ENCODE results near the gene GIT2. TPM values are rescaled to one million over a fixed set of nuclear protein-coding genes. Genes with fewer than 3 reads are reported as not detected.
"Not testable (repeated sequence)": the region's sequence is repeated elsewhere in the genome, so short reads cannot be mapped to it uniquely, and the experiment has no call there.

GIT2 gene
- polyA plus RNA-seq, 1 donor, result 39.7 TPM

DNA sequence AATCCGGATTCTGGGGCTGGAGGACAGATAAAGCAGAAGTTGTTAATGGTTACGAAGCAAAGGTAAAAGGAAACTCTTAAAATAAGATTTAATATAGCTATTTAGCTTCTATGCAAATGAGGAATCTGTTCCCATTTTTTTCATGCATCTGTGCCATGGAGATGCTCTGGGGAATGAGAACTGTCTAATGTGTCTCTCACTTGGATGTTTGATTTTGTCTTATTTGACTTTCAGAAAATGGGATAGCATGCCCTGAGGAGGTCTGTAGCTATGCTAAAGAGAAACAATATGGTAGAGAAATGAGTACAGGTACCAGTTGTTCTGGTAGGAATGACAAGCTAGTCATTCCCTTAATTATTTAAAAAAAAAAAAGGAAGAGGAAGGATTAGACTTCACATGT, 27.9 kb upstream of the GIT2 start:
- Histone ChIP-seq H3K27me3 (ENCODE audit: control insufficient read depth, insufficient read depth, low read length) (no peaks in the 10 kb centered on the region), H3K36me3 (ENCODE audit: control insufficient read depth, insufficient read depth, low read length) (peaks cover 47% of the 10 kb centered on the region), H3K4me3 (ENCODE audit: low read length) (no peak overlapping the region), H3K27ac (ENCODE audit: low read length) (no peak overlapping the region), H3K4me1 (ENCODE audit: control insufficient read depth, insufficient read depth, low read length) (no peaks in the 10 kb centered on the region), H3K9me3 (ENCODE audit: control insufficient read depth, low read depth, low read length) (no peaks in the 10 kb centered on the region)
- DNase-seq, result no peak
- no CpG with 5 or more reads among the region's 2 CpGs for WGBS (ENCODE audit: insufficient coverage, low lambda C conversion rate)

GRCh38 chr12:110023059-110023980, 27.2 kb upstream of the GIT2 start:
- 80% methylated on average over 1 of the region's 5 CpGs for WGBS (ENCODE audit: insufficient coverage, low lambda C conversion rate)
- Histone ChIP-seq H3K27me3 (ENCODE audit: control insufficient read depth, insufficient read depth, low read length) (no peaks in the 10 kb centered on the region), H3K36me3 (ENCODE audit: control insufficient read depth, insufficient read depth, low read length) (peaks cover 52% of the 10 kb centered on the region), H3K9me3 (ENCODE audit: control insufficient read depth, low read depth, low read length) (no peaks in the 10 kb centered on the region), H3K4me1 (ENCODE audit: control insufficient read depth, insufficient read depth, low read length) (no peaks in the 10 kb centered on the region), H3K27ac (ENCODE audit: low read length) (no peak overlapping the region), H3K4me3 (ENCODE audit: low read length) (no peak overlapping the region)
- DNase-seq, result no peak

- no peak overlapping the region for H3K27ac ChIP-seq (ENCODE audit: low read length)
- no peaks in the 10 kb centered on the region for H3K9me3 ChIP-seq (ENCODE audit: control insufficient read depth, low read depth, low read length)
- H3K4me3 ChIP-seq (ENCODE audit: low read length), result no peak overlapping the region
- no peak for DNase-seq
- H3K36me3 ChIP-seq (ENCODE audit: control insufficient read depth, insufficient read depth, low read length), result peaks cover 56% of the 10 kb centered on the region
- no peaks in the 10 kb centered on the region for H3K27me3 ChIP-seq (ENCODE audit: control insufficient read depth, insufficient read depth, low read length)
- WGBS (ENCODE audit: insufficient coverage, low lambda C conversion rate), result no CpG with 5 or more reads among the region's 4 CpGs
- H3K4me1 ChIP-seq (ENCODE audit: control insufficient read depth, insufficient read depth, low read length), result no peaks in the 10 kb centered on the region
These were observed 24.8 kb upstream of the GIT2 start for GRCh38 chr12:110020956-110021355.

DNA sequence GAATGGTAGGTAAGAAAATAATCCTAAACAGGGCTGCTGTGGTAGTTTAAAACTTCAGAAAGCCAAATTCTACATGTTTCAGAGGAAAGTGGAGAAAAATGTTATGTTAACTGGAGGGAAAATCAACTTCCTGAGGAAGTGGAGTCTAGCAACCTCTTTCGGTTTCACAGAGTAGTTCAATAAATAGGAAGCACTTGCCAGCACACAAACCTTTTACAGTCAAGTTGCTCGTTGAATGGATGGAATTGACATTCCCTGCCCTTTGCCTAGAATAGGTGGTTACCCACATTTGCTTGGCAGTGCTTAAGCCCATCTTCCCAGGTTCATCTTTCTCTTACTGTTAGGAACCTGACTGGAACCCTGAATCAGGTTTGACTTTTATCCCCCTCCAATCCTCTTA, 19.0 kb upstream of the GIT2 start:
- WGBS (ENCODE audit: insufficient coverage, low lambda C conversion rate), result no CpG with 5 or more reads among the region's 2 CpGs
- H3K4me1 ChIP-seq (ENCODE audit: control insufficient read depth, insufficient read depth, low read length), result peaks cover 12% of the 10 kb centered on the region
- DNase-seq, result no peak
- no peaks in the 10 kb centered on the region for H3K27me3 ChIP-seq (ENCODE audit: control insufficient read depth, insufficient read depth, low read length)
- no peak overlapping the region for H3K27ac ChIP-seq (ENCODE audit: low read length)
- no peak overlapping the region for H3K4me3 ChIP-seq (ENCODE audit: low read length)
- H3K9me3 ChIP-seq (ENCODE audit: control insufficient read depth, low read depth, low read length), result no peaks in the 10 kb centered on the region
- H3K36me3 ChIP-seq (ENCODE audit: control insufficient read depth, insufficient read depth, low read length), result peaks cover 46% of the 10 kb centered on the region

GRCh38 chr12:110012659-110013058, 16.5 kb upstream of the GIT2 start:
- no peak for DNase-seq
- Histone ChIP-seq H3K27me3 (ENCODE audit: control insufficient read depth, insufficient read depth, low read length) (no peaks in the 10 kb centered on the region), H3K9me3 (ENCODE audit: control insufficient read depth, low read depth, low read length) (no peaks in the 10 kb centered on the region), H3K36me3 (ENCODE audit: control insufficient read depth, insufficient read depth, low read length) (peaks cover 23% of the 10 kb centered on the region), H3K27ac (ENCODE audit: low read length) (peak overlapping the region; percentile 84), H3K4me3 (ENCODE audit: low read length) (no peak overlapping the region), H3K4me1 (ENCODE audit: control insufficient read depth, insufficient read depth, low read length) (peaks cover 12% of the 10 kb centered on the region)
- WGBS (ENCODE audit: insufficient coverage, low lambda C conversion rate), result no CpG with 5 or more reads among the region's 4 CpGs

DNA sequence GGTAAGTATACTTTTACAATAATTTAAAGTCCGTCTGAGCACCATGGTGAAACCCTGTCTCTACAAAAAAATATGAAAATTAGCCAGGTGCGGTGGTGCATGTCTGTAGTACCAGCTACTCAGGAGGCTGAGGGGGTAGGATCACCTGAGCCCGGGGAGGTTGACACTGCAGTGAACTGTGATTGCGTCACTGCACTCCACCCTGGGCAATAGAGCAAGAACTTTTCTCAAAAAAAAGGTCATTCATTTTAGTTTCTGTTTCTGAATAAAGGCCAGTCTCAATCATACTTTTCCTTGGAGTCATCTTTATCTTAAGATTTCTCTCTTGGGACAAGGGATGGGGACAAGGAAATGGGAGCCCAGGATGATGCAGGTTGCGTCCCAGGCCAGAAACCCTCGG, 16.0 kb upstream of the GIT2 start:
- peaks cover 12% of the 10 kb centered on the region for H3K4me1 ChIP-seq (ENCODE audit: control insufficient read depth, insufficient read depth, low read length)
- WGBS (ENCODE audit: insufficient coverage, low lambda C conversion rate), result no CpG with 5 or more reads among the region's 6 CpGs
- DNase-seq, result peak; percentile 89 to 93
- no peaks in the 10 kb centered on the region for H3K9me3 ChIP-seq (ENCODE audit: control insufficient read depth, low read depth, low read length)
- H3K4me3 ChIP-seq (ENCODE audit: low read length), result no peak overlapping the region
- no peaks in the 10 kb centered on the region for H3K27me3 ChIP-seq (ENCODE audit: control insufficient read depth, insufficient read depth, low read length)
- H3K36me3 ChIP-seq (ENCODE audit: control insufficient read depth, insufficient read depth, low read length), result peaks cover 21% of the 10 kb centered on the region
- peak overlapping the region; percentile 84 for H3K27ac ChIP-seq (ENCODE audit: low read length)

- peaks cover 12% of the 10 kb centered on the region for H3K4me1 ChIP-seq (ENCODE audit: control insufficient read depth, insufficient read depth, low read length)
- H3K27me3 ChIP-seq (ENCODE audit: control insufficient read depth, insufficient read depth, low read length), result no peaks in the 10 kb centered on the region
- H3K9me3 ChIP-seq (ENCODE audit: control insufficient read depth, low read depth, low read length), result no peaks in the 10 kb centered on the region
- peak; percentile 26 to 51 for DNase-seq
- peaks cover 16% of the 10 kb centered on the region for H3K36me3 ChIP-seq (ENCODE audit: control insufficient read depth, insufficient read depth, low read length)
- no peak overlapping the region for H3K4me3 ChIP-seq (ENCODE audit: low read length)
- 100% methylated on average over 4 of the region's 13 CpGs for WGBS (ENCODE audit: insufficient coverage, low lambda C conversion rate)
- peak overlapping the region; percentile 67 for H3K27ac ChIP-seq (ENCODE audit: low read length)
These were observed 14.9 kb upstream of the GIT2 start for GRCh38 chr12:110010853-110011723.

- not testable (repeated sequence) for H3K27me3 ChIP-seq (ENCODE audit: control insufficient read depth, insufficient read depth, low read length); H3K27ac ChIP-seq (ENCODE audit: low read length); DNase-seq; H3K9me3 ChIP-seq (ENCODE audit: control insufficient read depth, low read depth, low read length); H3K36me3 ChIP-seq (ENCODE audit: control insufficient read depth, insufficient read depth, low read length); H3K4me3 ChIP-seq (ENCODE audit: low read length)
- 100% methylated on average over 3 of the region's 15 CpGs for WGBS (ENCODE audit: insufficient coverage, low lambda C conversion rate)
- H3K4me1 ChIP-seq (ENCODE audit: control insufficient read depth, insufficient read depth, low read length), result peaks cover 15% of the 10 kb centered on the region
These were observed 12.7 kb upstream of the GIT2 start for GRCh38 chr12:110008681-110009398.

- DNase-seq, result no peak
- Histone ChIP-seq H3K36me3 (ENCODE audit: control insufficient read depth, insufficient read depth, low read length) (peaks cover 3% of the 10 kb centered on the region), H3K27me3 (ENCODE audit: control insufficient read depth, insufficient read depth, low read length) (no peaks in the 10 kb centered on the region), H3K4me1 (ENCODE audit: control insufficient read depth, insufficient read depth, low read length) (peaks cover 20% of the 10 kb centered on the region), H3K27ac (ENCODE audit: low read length) (no peak overlapping the region), H3K9me3 (ENCODE audit: control insufficient read depth, low read depth, low read length) (no peaks in the 10 kb centered on the region), H3K4me3 (ENCODE audit: low read length) (no peak overlapping the region)
These were observed 11.7 kb upstream of the GIT2 start for GRCh38 chr12:110007881-110008280.

DNA sequence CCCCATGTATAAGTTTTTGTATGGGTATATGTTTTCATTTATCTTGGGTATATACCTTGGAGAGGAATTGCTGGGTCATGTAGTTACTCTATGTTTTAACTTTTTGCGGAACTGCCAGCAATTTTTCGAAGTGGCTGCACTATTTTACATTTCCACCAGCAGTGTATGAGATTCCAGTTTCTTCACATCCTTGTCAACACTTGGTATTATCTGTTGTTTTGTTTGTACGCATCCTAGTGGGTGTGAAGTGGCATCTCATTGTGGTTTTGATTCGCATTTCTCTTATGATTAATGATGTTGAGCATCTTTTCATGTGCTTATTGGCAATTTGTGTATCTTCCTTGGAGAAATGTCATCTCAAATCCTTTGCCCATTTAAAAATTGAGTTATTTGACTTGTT, 9.9 kb upstream of the GIT2 start:
- H3K9me3 ChIP-seq (ENCODE audit: control insufficient read depth, low read depth, low read length), result no peaks in the 10 kb centered on the region
- WGBS (ENCODE audit: insufficient coverage, low lambda C conversion rate), result no CpG with 5 or more reads among the region's 4 CpGs
- H3K4me1 ChIP-seq (ENCODE audit: control insufficient read depth, insufficient read depth, low read length), result peaks cover 16% of the 10 kb centered on the region
- no peak overlapping the region for H3K4me3 ChIP-seq (ENCODE audit: low read length)
- H3K27me3 ChIP-seq (ENCODE audit: control insufficient read depth, insufficient read depth, low read length), result no peaks in the 10 kb centered on the region
- DNase-seq, result no peak
- H3K36me3 ChIP-seq (ENCODE audit: control insufficient read depth, insufficient read depth, low read length), result peaks cover 3% of the 10 kb centered on the region
- H3K27ac ChIP-seq (ENCODE audit: low read length), result no peak overlapping the region
